ENCODE measurements around the gene ABCC1. TPM values are rescaled to one million over a fixed set of nuclear protein-coding genes. Genes with fewer than 3 reads are reported as not detected.
"Not testable (repeated sequence)": the region's sequence is repeated elsewhere in the genome, so short reads cannot be mapped to it uniquely, and the experiment has no call there.

Gene ABCC1
- polyA plus RNA-seq, 1 donor (not counting 4 experiments of a cell fraction or from before 2014, with no cell fraction given), result 19.4 TPM

GRCh38 chr16:15932939-15933338 lies 16.5 kb upstream of the ABCC1 start:
- no peaks in the 10 kb centered on the region for H4K20me1 ChIP-seq (ENCODE audit: control insufficient read depth, extremely low read depth, insufficient read depth, low read length)
- dilution Hi-C loops (cut with MboI; ENCODE audit: extremely low pct_ligation_motif_present, low sequenced_read_pairs), result no loop called here
- H3K27me3 ChIP-seq (ENCODE audit: control insufficient read depth, extremely low read depth, insufficient read depth, low read length), result no peaks in the 10 kb centered on the region
- no peak overlapping the region for H3K9ac ChIP-seq (ENCODE audit: control insufficient read depth, extremely low read depth, insufficient read depth, low read length)
- no peak overlapping the region for H3K4me2 ChIP-seq (ENCODE audit: control insufficient read depth, extremely low read depth, insufficient read depth, low read depth, low read length)
- H3K4me1 ChIP-seq (ENCODE audit: control insufficient read depth, extremely low read depth, insufficient read depth, low read length), result no peaks in the 10 kb centered on the region
- H3K27ac ChIP-seq (ENCODE audit: control insufficient read depth, insufficient read depth, low read length), result no peak overlapping the region
- no peak overlapping the region for H2AFZ ChIP-seq (ENCODE audit: control insufficient read depth, low read length)
- H3K36me3 ChIP-seq (ENCODE audit: control insufficient read depth in 2 of 2, extremely low read depth in 1 of 2, insufficient read depth in 2 of 2, low read length in 2 of 2), result no peaks in the 10 kb centered on the region
- no peak overlapping the region for H3K4me3 ChIP-seq (ENCODE audit: control insufficient read depth in 2 of 3, extremely low read depth in 1 of 3, insufficient read depth in 2 of 3, low read depth in 1 of 3, low read length in 3 of 3)
- no peak for DNase-seq (ENCODE audit: low read depth, low spot score)
- H3K9me1 ChIP-seq (ENCODE audit: control insufficient read depth, extremely low read depth, insufficient read depth, low read length), result no peaks in the 10 kb centered on the region
- TF ChIP-seq EZH2 (IDR thresholded peaks at IDR 0.05; ENCODE audit: low read length) (no peak), CTCF (optimal IDR thresholded peaks at IDR 0.05 in 1 of 3, IDR thresholded peaks at IDR 0.05 in 1 of 3, conservative IDR thresholded peaks at IDR 0.05 in 1 of 3; ENCODE audit: extremely low read depth in 1 of 3, insufficient read depth in 2 of 3, low read length in 3 of 3) (no peak)
- FAIRE-seq, result no peak
- H3K9me3 ChIP-seq (ENCODE audit: control insufficient read depth, low read depth, low read length), result no peaks in the 10 kb centered on the region
- no peaks in the 10 kb centered on the region for H3K79me2 ChIP-seq (ENCODE audit: control insufficient read depth, insufficient read depth, low read length)

- no peak overlapping the region for H3K4me2 ChIP-seq (ENCODE audit: control insufficient read depth, extremely low read depth, insufficient read depth, low read depth, low read length)
- TF ChIP-seq EZH2 (IDR thresholded peaks at IDR 0.05; ENCODE audit: low read length), result no peak
- H2AFZ ChIP-seq (ENCODE audit: control insufficient read depth, low read length), result no peak overlapping the region
- no peaks in the 10 kb centered on the region for H3K36me3 ChIP-seq (ENCODE audit: control insufficient read depth in 2 of 2, extremely low read depth in 1 of 2, insufficient read depth in 2 of 2, low read length in 2 of 2)
- H3K4me1 ChIP-seq (ENCODE audit: control insufficient read depth, extremely low read depth, insufficient read depth, low read length), result no peaks in the 10 kb centered on the region
- no peaks in the 10 kb centered on the region for H3K79me2 ChIP-seq (ENCODE audit: control insufficient read depth, insufficient read depth, low read length)
- no peaks in the 10 kb centered on the region for H3K9me3 ChIP-seq (ENCODE audit: control insufficient read depth, low read depth, low read length)
- FAIRE-seq, result no peak
- no peak for DNase-seq (ENCODE audit: low read depth, low spot score)
- no peaks in the 10 kb centered on the region for H4K20me1 ChIP-seq (ENCODE audit: control insufficient read depth, extremely low read depth, insufficient read depth, low read length)
- no peak overlapping the region for H3K27ac ChIP-seq (ENCODE audit: control insufficient read depth, insufficient read depth, low read length)
- no peak overlapping the region for H3K9ac ChIP-seq (ENCODE audit: control insufficient read depth, extremely low read depth, insufficient read depth, low read length)
- H3K9me1 ChIP-seq (ENCODE audit: control insufficient read depth, extremely low read depth, insufficient read depth, low read length), result no peaks in the 10 kb centered on the region
- dilution Hi-C loops (cut with MboI; ENCODE audit: extremely low pct_ligation_motif_present, low sequenced_read_pairs), result no loop called here
- no peaks in the 10 kb centered on the region for H3K27me3 ChIP-seq (ENCODE audit: control insufficient read depth, extremely low read depth, insufficient read depth, low read length)
- H3K4me3 ChIP-seq (ENCODE audit: control insufficient read depth in 2 of 3, extremely low read depth in 1 of 3, insufficient read depth in 2 of 3, low read depth in 1 of 3, low read length in 3 of 3), result no peak overlapping the region
Observed at GRCh38 chr16:15933781-15934180, 15.6 kb upstream of the ABCC1 start.

GRCh38 chr16:15934991-15935390 lies 14.4 kb upstream of the ABCC1 start:
- Histone ChIP-seq H3K9me3 (ENCODE audit: control insufficient read depth, low read depth, low read length) (no peaks in the 10 kb centered on the region), H3K27ac (ENCODE audit: control insufficient read depth, insufficient read depth, low read length) (no peak overlapping the region), H3K36me3 (ENCODE audit: control insufficient read depth in 2 of 2, extremely low read depth in 1 of 2, insufficient read depth in 2 of 2, low read length in 2 of 2) (no peaks in the 10 kb centered on the region), H2AFZ (ENCODE audit: control insufficient read depth, low read length) (no peak overlapping the region), H4K20me1 (ENCODE audit: control insufficient read depth, extremely low read depth, insufficient read depth, low read length) (no peaks in the 10 kb centered on the region), H3K4me1 (ENCODE audit: control insufficient read depth, extremely low read depth, insufficient read depth, low read length) (no peaks in the 10 kb centered on the region), H3K79me2 (ENCODE audit: control insufficient read depth, insufficient read depth, low read length) (no peaks in the 10 kb centered on the region), H3K27me3 (ENCODE audit: control insufficient read depth, extremely low read depth, insufficient read depth, low read length) (no peaks in the 10 kb centered on the region), H3K4me2 (ENCODE audit: control insufficient read depth, extremely low read depth, insufficient read depth, low read depth, low read length) (no peak overlapping the region), H3K9me1 (ENCODE audit: control insufficient read depth, extremely low read depth, insufficient read depth, low read length) (no peaks in the 10 kb centered on the region), H3K4me3 (ENCODE audit: control insufficient read depth in 2 of 3, extremely low read depth in 1 of 3, insufficient read depth in 2 of 3, low read depth in 1 of 3, low read length in 3 of 3) (no peak overlapping the region), H3K9ac (ENCODE audit: control insufficient read depth, extremely low read depth, insufficient read depth, low read length) (no peak overlapping the region)
- no peak for TF ChIP-seq EZH2 (IDR thresholded peaks at IDR 0.05; ENCODE audit: low read length)
- TF ChIP-seq CTCF (optimal IDR thresholded peaks at IDR 0.05 in 1 of 3, IDR thresholded peaks at IDR 0.05 in 1 of 3, conservative IDR thresholded peaks at IDR 0.05 in 1 of 3; ENCODE audit: extremely low read depth in 1 of 3, insufficient read depth in 2 of 3, low read length in 3 of 3), result no peak
- dilution Hi-C loops (cut with MboI; ENCODE audit: extremely low pct_ligation_motif_present, low sequenced_read_pairs), result no loop called here
- FAIRE-seq, result no peak
- DNase-seq (ENCODE audit: low read depth, low spot score), result no peak

- H3K79me2 ChIP-seq (ENCODE audit: control insufficient read depth, insufficient read depth, low read length); dilution Hi-C loops (cut with MboI; ENCODE audit: extremely low pct_ligation_motif_present, low sequenced_read_pairs); H3K4me2 ChIP-seq (ENCODE audit: control insufficient read depth, extremely low read depth, insufficient read depth, low read depth, low read length); H3K9me3 ChIP-seq (ENCODE audit: control insufficient read depth, low read depth, low read length); H3K9ac ChIP-seq (ENCODE audit: control insufficient read depth, extremely low read depth, insufficient read depth, low read length); H2AFZ ChIP-seq (ENCODE audit: control insufficient read depth, low read length); H4K20me1 ChIP-seq (ENCODE audit: control insufficient read depth, extremely low read depth, insufficient read depth, low read length); H3K4me1 ChIP-seq (ENCODE audit: control insufficient read depth, extremely low read depth, insufficient read depth, low read length); FAIRE-seq; H3K27me3 ChIP-seq (ENCODE audit: control insufficient read depth, extremely low read depth, insufficient read depth, low read length); H3K4me3 ChIP-seq (ENCODE audit: control insufficient read depth in 2 of 3, extremely low read depth in 1 of 3, insufficient read depth in 2 of 3, low read depth in 1 of 3, low read length in 3 of 3); H3K27ac ChIP-seq (ENCODE audit: control insufficient read depth, insufficient read depth, low read length); DNase-seq (ENCODE audit: low read depth, low spot score); H3K36me3 ChIP-seq (ENCODE audit: control insufficient read depth in 2 of 2, extremely low read depth in 1 of 2, insufficient read depth in 2 of 2, low read length in 2 of 2); H3K9me1 ChIP-seq (ENCODE audit: control insufficient read depth, extremely low read depth, insufficient read depth, low read length): not testable (repeated sequence)
Observed at GRCh38 chr16:15936809-15937208, 12.6 kb upstream of the ABCC1 start.
